HepG2 (cell line): ENCODE results near the gene THRA. TPM values are rescaled to one million over a fixed set of nuclear protein-coding genes. Genes with fewer than 3 reads are reported as not detected.

Experiments used
- ERF ChIP-seq: IDR thresholded peaks from 2 replicates; pipeline ENCODE4 v1.6.1; 2018; ENCODE audit warnings: missing biosample characterization, missing genetic modification reagents
- KDM5A ChIP-seq: fragments of 200-600 bp; sonication (generic); IDR thresholded peaks from 2 replicates; pipeline ENCODE4 v1.7.0; 2018; ENCODE audit warnings: antibody characterized with exemption, mild to moderate bottlenecking, low read length, borderline replicate concordance
- MLLT10 ChIP-seq: sonication (generic); formaldehyde crosslinking; IDR thresholded peaks from 2 replicates; pipeline ENCODE4 v1.4.0; 2020; ENCODE audit warnings: missing genetic modification reagents
- MXI1 ChIP-seq: IDR thresholded peaks from 3 replicates; pipeline ENCODE4 v1.6.1; 2012; ENCODE audit warnings: low read depth, low read length, inconsistent platforms, borderline replicate concordance
- NCOA1 ChIP-seq: sonication (generic); formaldehyde crosslinking; IDR thresholded peaks from 2 replicates; pipeline ENCODE4 v1.9.0; 2021; ENCODE audit warnings: missing genetic modification reagents
- NRL ChIP-seq: sonication (generic); formaldehyde crosslinking; IDR thresholded peaks from 2 replicates; pipeline ENCODE4 v1.5.0; 2020; ENCODE audit warnings: missing genetic modification reagents, mild to moderate bottlenecking, moderate library complexity, borderline replicate concordance
- SMC3 ChIP-seq: IDR thresholded peaks from 2 replicates; pipeline ENCODE4 v1.6.1; 2011; ENCODE audit warnings: low read length, improper control_type of control experiment
- SRF ChIP-seq: IDR thresholded peaks from 2 replicates; pipeline ENCODE4 v1.6.1; 2011; ENCODE audit warnings: mild to moderate bottlenecking, low read depth, low read length, moderate library complexity
- SUZ12 ChIP-seq: fragments of 150-350 bp; IDR thresholded peaks from 2 replicates; pipeline ENCODE4 v1.6.1; 2014; ENCODE audit warnings: low read depth, low read length
- THAP11 ChIP-seq: IDR thresholded peaks from 2 replicates; pipeline ENCODE4 v1.6.1; 2016; ENCODE audit warnings: missing biosample characterization, missing genetic modification reagents
- U2AF2 ChIP-seq: fragments of 200-400 bp; formaldehyde crosslinking; IDR thresholded peaks from 2 replicates; pipeline ENCODE4 v1.6.1; 2017; ENCODE audit warnings: low read depth, mild to moderate bottlenecking, low read length
- ZFP82 ChIP-seq: sonication (generic); formaldehyde crosslinking; IDR thresholded peaks from 2 replicates; pipeline ENCODE4 v1.5.1; 2020; ENCODE audit warnings: mild to moderate bottlenecking, missing genetic modification reagents, borderline replicate concordance
- ZNF530 ChIP-seq: sonication (generic); formaldehyde crosslinking; IDR thresholded peaks from 2 replicates; pipeline ENCODE4 v1.5.0; 2020; ENCODE audit warnings: low read depth, mild to moderate bottlenecking, missing genetic modification reagents
- ZNF589 ChIP-seq: sonication (generic); formaldehyde crosslinking; conservative IDR thresholded peaks from 2 replicates; pipeline ENCODE4 v1.8.0; 2022; ENCODE audit warnings: mild to moderate bottlenecking, moderate library complexity, missing genetic modification reagents
- ZNF790 ChIP-seq: sonication (generic); formaldehyde crosslinking; IDR thresholded peaks from 2 replicates; pipeline ENCODE4 v1.8.0; 2022; ENCODE audit warnings: missing genetic modification reagents, mild to moderate bottlenecking, borderline replicate concordance
- ZSCAN9 ChIP-seq: IDR thresholded peaks from 2 replicates; pipeline ENCODE4 v1.6.1; 2016; ENCODE audit warnings: borderline replicate concordance
- polyA plus RNA-seq, 8 experiments: library from polyadenylated mRNA; depleted of rRNA in 3 of 8; stranded (reverse) in 7 of 8; unstranded in 1 of 8; fragments of >200 nt; fragmentation: Illumina TruSeq in 4 of 8; extraction: Trizol in 4 of 8; gene quantifications; 2 replicates each; pipeline versions ENCODE4 v1.2.1 to v1.2.3, GENCODE V29; 2011 to 2016; ENCODE audit warnings: low read depth in 4 of 8, missing spikeins in 1 of 8, mixed read lengths in 1 of 8; ENCODE audit not compliant: insufficient read depth in 1 of 8
- total RNA-seq, 5 experiments: library from RNA; depleted of rRNA; stranded (reverse); fragments of >200 nt; fragmentation: Illumina TruSeq; extraction: Trizol; gene quantifications; 2 replicates each; pipeline ENCODE4 v1.2.3, GENCODE V29; 2016; ENCODE audit warnings: low read depth in 1 of 5
- TF ChIP-seq, protein P1 (sequence below): sonication (generic); formaldehyde crosslinking; conservative IDR thresholded peaks from 2 replicates; pipeline ENCODE4 v1.8.0; 2022; ENCODE audit warnings: mild to moderate bottlenecking, moderate library complexity, missing genetic modification reagents
- TF ChIP-seq, protein P2 (sequence below): sonication (generic); formaldehyde crosslinking; IDR thresholded peaks from 2 replicates; pipeline ENCODE4 v1.4.0; 2020; ENCODE audit warnings: missing genetic modification reagents, mild to moderate bottlenecking, borderline replicate concordance
- TF ChIP-seq, protein P3 (sequence below): sonication (generic); formaldehyde crosslinking; conservative IDR thresholded peaks from 2 replicates; pipeline ENCODE4 v1.4.0; 2020; ENCODE audit warnings: missing genetic modification reagents
- TF ChIP-seq, protein P4 (sequence below): sonication (generic); formaldehyde crosslinking; IDR thresholded peaks from 2 replicates; pipeline ENCODE4 v1.4.0; 2020; ENCODE audit warnings: mild to moderate bottlenecking, missing genetic modification reagents
- TF ChIP-seq, protein P5 (sequence below): sonication (generic); formaldehyde crosslinking; IDR thresholded peaks from 2 replicates; pipeline ENCODE4 v1.4.0; 2020; ENCODE audit warnings: missing genetic modification reagents

Gene THRA
- total and polyA plus RNA-seq, 2 of the 13 experiments (the other 11 are each of a cell fraction or from before 2014, with no cell fraction given): 8.0 to 9.9 TPM

DNA sequence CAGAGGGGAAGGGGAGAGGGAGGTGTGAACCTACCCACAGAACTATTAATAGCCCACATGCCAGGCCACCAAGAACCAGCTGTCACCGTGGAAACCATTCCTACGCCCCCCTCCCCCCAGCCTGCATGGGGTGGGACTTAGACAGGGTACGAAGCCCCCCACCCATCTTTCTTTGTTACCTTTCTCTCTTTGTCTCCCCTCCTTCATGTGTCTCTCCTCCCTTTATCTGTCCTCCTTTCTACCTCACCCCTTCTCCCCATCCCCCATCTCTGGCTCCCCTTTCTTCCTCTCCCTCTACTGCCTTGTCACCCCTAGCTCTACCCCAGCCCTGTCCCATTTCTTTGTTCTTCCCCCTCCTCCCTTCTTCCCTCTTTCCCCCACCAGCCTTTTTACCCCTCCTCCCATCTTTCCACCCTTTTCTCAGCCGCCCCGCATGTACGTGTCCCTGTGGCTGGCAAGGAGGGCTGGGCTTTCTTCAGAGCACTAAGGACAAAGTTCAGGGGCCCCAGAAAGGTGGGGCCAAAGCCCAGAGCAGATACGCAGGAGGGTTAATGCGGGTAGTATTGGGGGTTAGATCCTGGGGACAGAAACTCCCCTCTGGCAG, 8.0 kb downstream of the THRA start (continued):
- TF ChIP-seq, protein P1, sequence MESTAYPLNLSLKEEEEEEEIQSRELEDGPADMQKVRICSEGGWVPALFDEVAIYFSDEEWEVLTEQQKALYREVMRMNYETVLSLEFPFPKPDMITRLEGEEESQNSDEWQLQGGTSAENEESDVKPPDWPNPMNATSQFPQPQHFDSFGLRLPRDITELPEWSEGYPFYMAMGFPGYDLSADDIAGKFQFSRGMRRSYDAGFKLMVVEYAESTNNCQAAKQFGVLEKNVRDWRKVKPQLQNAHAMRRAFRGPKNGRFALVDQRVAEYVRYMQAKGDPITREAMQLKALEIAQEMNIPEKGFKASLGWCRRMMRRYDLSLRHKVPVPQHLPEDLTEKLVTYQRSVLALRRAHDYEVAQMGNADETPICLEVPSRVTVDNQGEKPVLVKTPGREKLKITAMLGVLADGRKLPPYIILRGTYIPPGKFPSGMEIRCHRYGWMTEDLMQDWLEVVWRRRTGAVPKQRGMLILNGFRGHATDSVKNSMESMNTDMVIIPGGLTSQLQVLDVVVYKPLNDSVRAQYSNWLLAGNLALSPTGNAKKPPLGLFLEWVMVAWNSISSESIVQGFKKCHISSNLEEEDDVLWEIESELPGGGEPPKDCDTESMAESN: 0 out of 2 replicates have a peak, but pooled peaks have one; percentile 24
- TF ChIP-seq, protein P2, sequence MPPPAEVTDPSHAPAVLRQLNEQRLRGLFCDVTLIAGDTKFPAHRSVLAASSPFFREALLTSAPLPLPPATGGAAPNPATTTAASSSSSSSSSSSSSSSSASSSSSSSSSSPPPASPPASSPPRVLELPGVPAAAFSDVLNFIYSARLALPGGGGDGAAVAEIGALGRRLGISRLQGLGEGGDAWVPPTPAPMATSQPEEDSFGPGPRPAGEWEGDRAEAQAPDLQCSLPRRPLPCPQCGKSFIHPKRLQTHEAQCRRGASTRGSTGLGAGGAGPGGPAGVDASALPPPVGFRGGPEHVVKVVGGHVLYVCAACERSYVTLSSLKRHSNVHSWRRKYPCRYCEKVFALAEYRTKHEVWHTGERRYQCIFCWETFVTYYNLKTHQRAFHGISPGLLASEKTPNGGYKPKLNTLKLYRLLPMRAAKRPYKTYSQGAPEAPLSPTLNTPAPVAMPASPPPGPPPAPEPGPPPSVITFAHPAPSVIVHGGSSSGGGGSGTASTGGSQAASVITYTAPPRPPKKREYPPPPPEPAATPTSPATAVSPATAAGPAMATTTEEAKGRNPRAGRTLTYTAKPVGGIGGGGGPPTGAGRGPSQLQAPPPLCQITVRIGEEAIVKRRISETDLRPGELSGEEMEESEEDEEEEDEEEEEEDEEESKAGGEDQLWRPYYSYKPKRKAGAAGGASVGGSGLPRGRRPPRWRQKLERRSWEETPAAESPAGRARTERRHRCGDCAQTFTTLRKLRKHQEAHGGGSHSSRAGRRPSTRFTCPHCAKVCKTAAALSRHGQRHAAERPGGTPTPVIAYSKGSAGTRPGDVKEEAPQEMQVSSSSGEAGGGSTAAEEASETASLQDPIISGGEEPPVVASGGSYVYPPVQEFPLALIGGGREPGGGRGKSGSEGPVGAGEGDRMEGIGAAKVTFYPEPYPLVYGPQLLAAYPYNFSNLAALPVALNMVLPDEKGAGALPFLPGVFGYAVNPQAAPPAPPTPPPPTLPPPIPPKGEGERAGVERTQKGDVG (CRISPR knock-in tag): no peak
- no peak for TF ChIP-seq ZNF530
- TF ChIP-seq THAP11 (CRISPR knock-in tag): peak; percentile 35; the same call in 1 of the 2 replicates
- no peak for TF ChIP-seq U2AF2
- TF ChIP-seq, protein P3, sequence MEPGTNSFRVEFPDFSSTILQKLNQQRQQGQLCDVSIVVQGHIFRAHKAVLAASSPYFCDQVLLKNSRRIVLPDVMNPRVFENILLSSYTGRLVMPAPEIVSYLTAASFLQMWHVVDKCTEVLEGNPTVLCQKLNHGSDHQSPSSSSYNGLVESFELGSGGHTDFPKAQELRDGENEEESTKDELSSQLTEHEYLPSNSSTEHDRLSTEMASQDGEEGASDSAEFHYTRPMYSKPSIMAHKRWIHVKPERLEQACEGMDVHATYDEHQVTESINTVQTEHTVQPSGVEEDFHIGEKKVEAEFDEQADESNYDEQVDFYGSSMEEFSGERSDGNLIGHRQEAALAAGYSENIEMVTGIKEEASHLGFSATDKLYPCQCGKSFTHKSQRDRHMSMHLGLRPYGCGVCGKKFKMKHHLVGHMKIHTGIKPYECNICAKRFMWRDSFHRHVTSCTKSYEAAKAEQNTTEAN: no peak
- TF ChIP-seq ZSCAN9: no peak
- TF ChIP-seq MXI1: no peak
- TF ChIP-seq ERF: no peak
- TF ChIP-seq, protein P4, sequence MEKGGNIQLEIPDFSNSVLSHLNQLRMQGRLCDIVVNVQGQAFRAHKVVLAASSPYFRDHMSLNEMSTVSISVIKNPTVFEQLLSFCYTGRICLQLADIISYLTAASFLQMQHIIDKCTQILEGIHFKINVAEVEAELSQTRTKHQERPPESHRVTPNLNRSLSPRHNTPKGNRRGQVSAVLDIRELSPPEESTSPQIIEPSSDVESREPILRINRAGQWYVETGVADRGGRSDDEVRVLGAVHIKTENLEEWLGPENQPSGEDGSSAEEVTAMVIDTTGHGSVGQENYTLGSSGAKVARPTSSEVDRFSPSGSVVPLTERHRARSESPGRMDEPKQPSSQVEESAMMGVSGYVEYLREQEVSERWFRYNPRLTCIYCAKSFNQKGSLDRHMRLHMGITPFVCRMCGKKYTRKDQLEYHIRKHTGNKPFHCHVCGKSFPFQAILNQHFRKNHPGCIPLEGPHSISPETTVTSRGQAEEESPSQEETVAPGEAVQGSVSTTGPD (CRISPR knock-in tag): no peak
- no peak for TF ChIP-seq ZNF790
- TF ChIP-seq ZNF589: no peak
- TF ChIP-seq NRL (CRISPR knock-in tag): no peak
- TF ChIP-seq SRF: no peak
- no peak for TF ChIP-seq SMC3
- TF ChIP-seq KDM5A: no peak
- TF ChIP-seq SUZ12: no peak
- TF ChIP-seq ZFP82 (CRISPR knock-in tag): no peak
- TF ChIP-seq, protein P5, sequence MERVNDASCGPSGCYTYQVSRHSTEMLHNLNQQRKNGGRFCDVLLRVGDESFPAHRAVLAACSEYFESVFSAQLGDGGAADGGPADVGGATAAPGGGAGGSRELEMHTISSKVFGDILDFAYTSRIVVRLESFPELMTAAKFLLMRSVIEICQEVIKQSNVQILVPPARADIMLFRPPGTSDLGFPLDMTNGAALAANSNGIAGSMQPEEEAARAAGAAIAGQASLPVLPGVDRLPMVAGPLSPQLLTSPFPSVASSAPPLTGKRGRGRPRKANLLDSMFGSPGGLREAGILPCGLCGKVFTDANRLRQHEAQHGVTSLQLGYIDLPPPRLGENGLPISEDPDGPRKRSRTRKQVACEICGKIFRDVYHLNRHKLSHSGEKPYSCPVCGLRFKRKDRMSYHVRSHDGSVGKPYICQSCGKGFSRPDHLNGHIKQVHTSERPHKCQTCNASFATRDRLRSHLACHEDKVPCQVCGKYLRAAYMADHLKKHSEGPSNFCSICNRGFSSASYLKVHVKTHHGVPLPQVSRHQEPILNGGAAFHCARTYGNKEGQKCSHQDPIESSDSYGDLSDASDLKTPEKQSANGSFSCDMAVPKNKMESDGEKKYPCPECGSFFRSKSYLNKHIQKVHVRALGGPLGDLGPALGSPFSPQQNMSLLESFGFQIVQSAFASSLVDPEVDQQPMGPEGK (CRISPR knock-in tag): peak; percentile 15; the same call in 1 of the 2 replicates
- no peak for TF ChIP-seq MLLT10 (CRISPR knock-in tag)
- 0 out of 2 replicates have a peak, but pooled peaks have one; percentile 14 for TF ChIP-seq NCOA1 (CRISPR knock-in tag)
